Measurements from ENCODE around the gene ZNF451.
A peak's percentile ranks its signal among the peaks of the same experiment; 100 is the strongest.
"Not testable (repeated sequence)": the region's sequence is repeated elsewhere in the genome, so short reads cannot be mapped to it uniquely, and the experiment has no call there.

The ZNF451 gene

DNA sequence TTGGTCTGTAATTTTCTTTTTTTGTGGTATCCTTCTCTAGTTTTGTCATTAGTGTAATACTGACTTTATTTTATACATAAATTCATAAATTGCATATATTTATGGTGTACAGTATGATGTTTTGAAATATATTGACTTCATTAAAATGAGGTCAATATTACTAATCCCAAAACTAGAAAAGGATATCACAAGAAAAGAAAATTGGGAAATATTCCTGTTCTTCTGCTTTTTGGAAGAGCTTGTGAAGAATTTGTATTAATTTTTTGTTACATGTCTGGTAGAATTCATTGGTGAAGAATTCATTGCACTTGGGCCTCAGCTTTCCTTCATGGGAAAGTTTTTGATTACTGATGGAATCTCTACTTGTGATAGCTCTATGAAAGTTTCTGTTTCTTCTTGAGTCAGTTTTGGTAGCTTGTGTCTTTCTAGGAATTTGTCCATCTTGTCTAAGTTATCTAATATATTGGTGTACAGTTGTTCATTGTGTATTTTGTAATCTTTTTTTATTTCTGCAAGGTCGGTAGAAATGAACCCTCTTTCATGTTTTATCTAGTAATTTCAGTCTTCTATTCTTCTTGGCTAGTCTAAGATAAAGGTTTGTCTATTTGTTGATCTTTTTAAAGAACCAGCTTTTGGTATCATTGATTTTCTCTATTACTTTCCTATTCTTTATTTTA is 11.3 kb upstream of the ZNF451 start:
- no peak for DNase-seq (ENCODE audit: low read depth, low spot score)
- no peak overlapping the region for H3K4me3 ChIP-seq (ENCODE audit: low read depth, low read length)
- TF ChIP-seq, protein P1, sequence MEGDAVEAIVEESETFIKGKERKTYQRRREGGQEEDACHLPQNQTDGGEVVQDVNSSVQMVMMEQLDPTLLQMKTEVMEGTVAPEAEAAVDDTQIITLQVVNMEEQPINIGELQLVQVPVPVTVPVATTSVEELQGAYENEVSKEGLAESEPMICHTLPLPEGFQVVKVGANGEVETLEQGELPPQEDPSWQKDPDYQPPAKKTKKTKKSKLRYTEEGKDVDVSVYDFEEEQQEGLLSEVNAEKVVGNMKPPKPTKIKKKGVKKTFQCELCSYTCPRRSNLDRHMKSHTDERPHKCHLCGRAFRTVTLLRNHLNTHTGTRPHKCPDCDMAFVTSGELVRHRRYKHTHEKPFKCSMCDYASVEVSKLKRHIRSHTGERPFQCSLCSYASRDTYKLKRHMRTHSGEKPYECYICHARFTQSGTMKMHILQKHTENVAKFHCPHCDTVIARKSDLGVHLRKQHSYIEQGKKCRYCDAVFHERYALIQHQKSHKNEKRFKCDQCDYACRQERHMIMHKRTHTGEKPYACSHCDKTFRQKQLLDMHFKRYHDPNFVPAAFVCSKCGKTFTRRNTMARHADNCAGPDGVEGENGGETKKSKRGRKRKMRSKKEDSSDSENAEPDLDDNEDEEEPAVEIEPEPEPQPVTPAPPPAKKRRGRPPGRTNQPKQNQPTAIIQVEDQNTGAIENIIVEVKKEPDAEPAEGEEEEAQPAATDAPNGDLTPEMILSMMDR (IDR thresholded peaks at IDR 0.05; ENCODE audit: low read depth, low read length) = no peak
- in situ Hi-C loops (cut with HindIII; ENCODE audit: low sequenced_read_pairs) = no loop called here

DNA sequence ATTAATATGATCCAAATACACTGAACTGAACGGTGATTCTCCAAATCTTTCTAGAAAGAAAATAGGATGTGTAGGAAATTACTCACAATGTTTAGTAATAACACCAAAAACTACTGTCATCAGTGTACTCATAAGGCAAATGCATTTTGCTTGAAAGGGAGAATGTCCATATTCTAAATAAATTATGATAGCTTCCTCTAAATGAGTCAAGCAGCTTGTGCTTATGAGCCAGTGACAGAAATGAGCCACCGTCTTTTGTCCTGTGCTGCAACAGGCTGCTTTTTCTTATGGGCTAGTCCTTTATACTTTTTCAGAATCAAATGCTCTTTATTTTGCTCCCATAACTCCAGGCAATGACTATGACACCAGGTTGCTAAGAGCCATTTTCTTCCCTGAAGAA is 4.5 kb upstream of the ZNF451 start:
- H3K4me3 ChIP-seq (ENCODE audit: low read depth, low read length) = no peak overlapping the region
- in situ Hi-C loops (cut with HindIII; ENCODE audit: low sequenced_read_pairs) = no loop called here
- TF ChIP-seq, protein P1 (IDR thresholded peaks at IDR 0.05; ENCODE audit: low read depth, low read length) = no peak
- no peak for DNase-seq (ENCODE audit: low read depth, low spot score)

DNA sequence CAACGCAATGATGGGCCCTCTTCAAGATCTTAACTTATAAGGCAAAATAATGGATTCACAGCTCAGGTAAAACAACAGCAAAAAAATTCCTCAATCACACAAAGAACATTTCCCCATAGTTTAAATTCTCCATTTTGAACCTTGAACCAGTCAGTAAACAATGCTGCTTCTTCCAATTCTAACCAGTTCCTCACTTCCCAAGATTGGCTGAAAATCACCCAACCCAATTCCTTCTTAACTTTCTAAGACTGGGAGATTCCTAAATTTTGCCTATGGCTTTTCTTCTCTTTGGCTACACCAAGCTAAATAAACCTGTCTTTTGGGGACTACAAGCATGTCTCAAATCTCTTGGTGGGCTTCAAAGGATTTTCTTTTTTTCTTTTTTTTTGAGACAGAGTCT is 3.1 kb upstream of the ZNF451 start:
- H3K4me3 ChIP-seq (ENCODE audit: low read depth, low read length) = no peak overlapping the region
- DNase-seq (ENCODE audit: low read depth, low spot score) = no peak
- in situ Hi-C loops (cut with HindIII; ENCODE audit: low sequenced_read_pairs) = no loop called here
- TF ChIP-seq, protein P1 (IDR thresholded peaks at IDR 0.05; ENCODE audit: low read depth, low read length) = no peak

DNA sequence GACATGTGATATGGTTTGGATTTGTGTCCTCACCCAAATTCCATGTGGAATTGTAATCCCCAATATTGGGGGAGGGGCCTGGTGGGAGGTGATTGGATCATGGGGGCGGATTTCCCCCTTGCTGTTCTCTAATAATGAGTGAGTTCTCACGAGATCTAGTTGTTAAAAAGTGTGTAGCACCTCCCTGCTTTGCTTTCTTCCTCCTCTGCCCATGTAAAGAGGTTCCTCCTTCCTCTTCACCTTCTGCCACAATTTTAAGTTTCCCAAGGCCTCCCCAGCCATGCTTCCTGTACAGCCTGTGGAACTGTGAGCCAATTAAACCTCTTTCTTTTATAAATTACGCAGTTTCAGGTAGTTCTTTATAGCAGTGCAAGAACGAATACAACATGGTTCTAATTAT is 2.1 kb upstream of the ZNF451 start:
- in situ Hi-C loops (cut with HindIII; ENCODE audit: low sequenced_read_pairs) = no loop called here
- no peak overlapping the region for H3K4me3 ChIP-seq (ENCODE audit: low read depth, low read length)
- DNase-seq (ENCODE audit: low read depth, low spot score) = no peak
- TF ChIP-seq, protein P1 (IDR thresholded peaks at IDR 0.05; ENCODE audit: low read depth, low read length) = no peak

DNA sequence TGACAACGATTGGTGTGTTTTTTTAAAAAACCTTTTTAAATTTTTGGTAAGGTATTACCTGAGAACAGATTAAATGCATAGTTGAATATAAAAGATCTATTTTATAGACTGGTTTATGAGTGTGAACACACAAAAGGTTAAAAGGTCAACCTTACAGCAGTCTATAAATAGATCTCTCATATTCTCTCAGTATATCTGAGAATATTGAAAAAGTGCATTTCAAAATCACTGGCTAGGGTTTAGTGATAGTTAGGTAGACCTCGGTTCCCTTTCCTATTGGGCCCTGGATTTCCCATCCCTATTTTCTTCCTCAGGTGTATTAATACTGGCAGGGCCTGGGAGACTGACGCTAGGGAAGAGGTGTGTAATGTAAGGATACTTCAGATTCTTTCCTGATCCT is 723 bp upstream of the ZNF451 start:
- no peak for DNase-seq (ENCODE audit: low read depth, low spot score)
- in situ Hi-C loops (cut with HindIII; ENCODE audit: low sequenced_read_pairs) = no loop called here
- peak overlapping the region; percentile 56 for H3K4me3 ChIP-seq (ENCODE audit: low read depth, low read length)
- TF ChIP-seq, protein P1 (IDR thresholded peaks at IDR 0.05; ENCODE audit: low read depth, low read length) = no peak

DNA sequence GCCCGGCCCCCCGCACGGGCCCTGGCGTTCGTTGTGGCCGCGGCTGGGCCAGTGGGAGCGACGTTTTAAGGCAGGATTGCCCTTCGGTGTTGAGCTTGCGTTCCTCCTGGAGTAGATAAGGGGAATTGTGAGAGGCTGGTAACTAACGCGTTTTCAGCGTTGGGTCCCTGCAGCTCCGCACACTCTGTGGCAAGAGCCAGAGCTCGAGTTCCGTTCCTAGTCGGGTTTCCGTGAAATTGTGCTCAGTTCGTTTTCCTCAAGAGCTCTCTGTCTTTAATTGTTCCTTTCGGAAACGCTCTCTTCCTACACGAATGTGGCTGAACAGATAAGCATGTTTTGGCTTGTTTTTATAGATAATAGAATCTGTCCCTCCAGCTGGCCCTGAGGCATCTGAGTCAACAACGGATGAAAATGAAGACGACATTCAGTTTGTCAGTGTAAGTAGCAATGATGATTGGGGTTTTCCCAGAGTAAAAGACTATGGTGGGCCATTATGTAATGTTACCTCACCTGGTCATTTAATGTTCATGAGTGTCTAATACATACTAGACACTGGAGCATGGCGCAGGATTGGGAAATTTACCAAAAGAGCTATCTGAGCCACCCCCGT is 575 bp downstream of the ZNF451 start:
- DNase-seq (ENCODE audit: low read depth, low spot score); H3K4me3 ChIP-seq (ENCODE audit: low read depth, low read length); in situ Hi-C loops (cut with HindIII; ENCODE audit: low sequenced_read_pairs): not testable (repeated sequence)

DNA sequence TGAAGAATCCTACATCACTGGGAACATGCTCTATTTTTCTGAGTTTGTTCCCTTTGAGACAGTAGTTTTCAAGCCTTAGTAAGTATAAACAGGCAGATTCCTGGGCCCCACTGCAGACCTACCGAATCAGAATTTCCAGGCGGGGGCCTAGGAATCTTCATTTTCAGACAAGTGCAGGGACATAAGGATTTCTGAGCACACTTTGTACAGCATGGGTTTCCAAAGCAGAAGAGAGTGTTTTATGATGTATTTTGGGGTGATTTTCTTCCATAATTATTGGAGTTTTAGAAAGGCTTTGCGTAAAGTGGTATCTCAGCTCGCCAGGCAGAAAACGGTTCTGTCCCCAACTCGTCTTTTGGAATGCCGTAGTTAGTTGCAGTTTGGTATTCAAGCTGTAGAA is 1.4 kb downstream of the ZNF451 start:
- peak overlapping the region; percentile 12 for H3K4me3 ChIP-seq (ENCODE audit: low read depth, low read length)
- in situ Hi-C loops (cut with HindIII; ENCODE audit: low sequenced_read_pairs); DNase-seq (ENCODE audit: low read depth, low spot score): not testable (repeated sequence)
